CD4-positive, alpha-beta T cell treated with Interferon gamma for 1 hour (primary cell): ENCODE measurements around the gene ARMS2.

Source experiments
- DNase-seq: peaks from one replicate; pipeline ENCODE4 v3.0.0-alpha.2; 2020

Gene ARMS2

GRCh38 chr10:122474131-122474818 lies 19.8 kb downstream of the ARMS2 start:
- no peak for DNase-seq

- no peak for DNase-seq
These were observed 20.6 kb downstream of the ARMS2 start for GRCh38 chr10:122475100-122475499.

DNA sequence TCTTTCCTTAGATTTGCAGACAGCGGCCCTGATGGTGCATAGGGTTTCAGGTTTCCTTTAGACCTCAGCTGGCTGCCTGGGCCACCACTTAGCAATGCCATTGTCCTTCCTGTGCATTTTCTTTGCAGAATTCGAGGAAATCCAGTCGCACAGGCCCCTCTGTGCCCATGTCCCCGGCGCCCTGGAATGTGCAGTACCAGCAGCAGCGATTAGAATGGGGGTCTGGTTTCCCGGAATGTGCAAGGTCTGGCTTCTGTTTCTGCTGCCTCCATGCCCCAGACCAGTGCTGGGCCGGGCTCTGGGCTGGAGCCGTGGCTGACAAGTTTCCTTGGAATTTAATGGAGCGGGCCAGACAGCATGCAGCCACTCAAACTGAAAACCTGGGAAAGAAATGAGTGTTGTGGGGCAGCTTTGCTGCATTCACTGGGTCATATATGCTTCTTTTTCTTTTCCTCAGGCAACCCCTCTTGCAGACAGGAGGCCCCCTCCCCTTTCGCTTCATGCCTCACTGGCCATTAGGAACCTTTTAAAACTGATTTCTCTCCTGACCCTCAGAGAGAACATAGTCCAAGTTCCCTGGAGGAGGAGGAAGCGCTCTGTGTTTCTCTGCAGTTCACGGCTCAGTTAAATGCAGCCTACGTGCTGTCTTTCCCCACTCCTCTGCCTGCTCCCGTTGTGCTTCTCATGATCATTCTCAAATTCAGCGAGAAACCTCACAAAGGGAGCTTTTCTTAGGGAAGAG lies 21.3 kb downstream of the ARMS2 start:
- DNase-seq: no peak

DNA sequence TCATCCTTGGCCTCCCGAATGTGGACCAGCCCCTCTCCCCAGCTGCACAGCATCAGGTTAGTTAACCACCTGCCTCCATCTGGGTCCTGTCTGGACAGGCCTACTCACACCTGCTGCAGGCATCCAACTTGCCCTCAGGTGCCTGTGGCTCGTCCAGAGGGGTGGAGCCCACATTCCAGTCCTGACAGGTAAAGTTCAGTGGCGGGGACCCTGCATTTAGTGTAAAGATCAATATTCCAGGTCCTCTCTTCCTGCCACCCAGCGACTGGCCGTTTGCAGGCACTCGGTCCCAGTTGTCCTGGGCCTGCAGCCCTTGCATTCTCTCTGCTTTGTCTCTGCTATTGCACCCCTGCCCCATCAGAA lies 21.9 kb downstream of the ARMS2 start:
- no peak for DNase-seq

DNA sequence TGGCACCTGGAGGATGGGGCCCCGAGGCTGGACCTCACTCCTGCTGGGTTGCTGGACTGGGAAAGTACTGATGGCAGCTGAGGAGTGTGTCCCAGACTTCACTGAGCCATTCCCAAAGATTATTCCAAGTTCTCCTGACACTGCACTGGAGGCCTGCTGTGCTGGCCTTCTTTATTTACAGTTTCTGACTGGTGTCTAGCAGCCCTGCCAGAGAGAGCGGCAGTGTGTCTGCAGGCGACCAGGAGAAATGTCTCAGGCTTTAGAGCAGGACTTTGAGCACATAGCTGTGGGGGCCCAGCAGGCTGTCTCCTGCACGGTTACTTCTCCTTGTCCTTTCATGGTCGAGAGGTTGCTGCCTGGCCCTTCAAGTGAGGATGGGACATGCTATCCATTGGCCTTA lies 23.0 kb downstream of the ARMS2 start:
- no peak for DNase-seq

- no peak for DNase-seq
These were observed 24.5 kb downstream of the ARMS2 start for GRCh38 chr10:122478971-122479370.

GRCh38 chr10:122480146-122480833 lies 25.8 kb downstream of the ARMS2 start:
- DNase-seq: no peak

GRCh38 chr10:122481296-122482056 lies 27.0 kb downstream of the ARMS2 start:
- no peak for DNase-seq

GRCh38 chr10:122484276-122485060 lies 30.0 kb downstream of the ARMS2 start:
- no peak for DNase-seq

DNA sequence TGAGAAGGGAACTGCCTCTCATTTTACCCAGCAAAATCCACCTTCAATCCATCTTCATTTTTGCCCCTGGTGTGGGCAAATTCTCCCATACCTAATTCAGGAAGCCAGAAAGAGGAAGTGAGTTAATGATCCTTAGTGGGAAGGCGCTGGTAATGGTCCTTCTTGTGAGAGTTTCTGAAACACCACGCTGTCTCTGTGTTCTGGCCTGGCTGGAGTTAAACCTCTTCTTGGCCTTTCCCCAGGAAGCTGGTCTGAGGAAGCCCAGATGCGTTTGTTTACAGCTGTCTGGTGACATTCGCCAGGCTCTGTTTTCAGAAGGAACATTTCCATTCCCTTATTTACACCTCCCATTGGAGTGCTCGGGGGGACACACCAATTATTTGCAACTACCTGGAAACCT lies 31.2 kb downstream of the ARMS2 start:
- no peak for DNase-seq

- DNase-seq: no peak
These were observed 32.1 kb downstream of the ARMS2 start for GRCh38 chr10:122486406-122487080.

- no peak for DNase-seq
These were observed 32.8 kb downstream of the ARMS2 start for GRCh38 chr10:122487174-122487765.

- no peak for DNase-seq
These were observed 35.8 kb downstream of the ARMS2 start for GRCh38 chr10:122490268-122490667.

- no peak for DNase-seq
These were observed 36.6 kb downstream of the ARMS2 start for GRCh38 chr10:122490786-122491680.

DNA sequence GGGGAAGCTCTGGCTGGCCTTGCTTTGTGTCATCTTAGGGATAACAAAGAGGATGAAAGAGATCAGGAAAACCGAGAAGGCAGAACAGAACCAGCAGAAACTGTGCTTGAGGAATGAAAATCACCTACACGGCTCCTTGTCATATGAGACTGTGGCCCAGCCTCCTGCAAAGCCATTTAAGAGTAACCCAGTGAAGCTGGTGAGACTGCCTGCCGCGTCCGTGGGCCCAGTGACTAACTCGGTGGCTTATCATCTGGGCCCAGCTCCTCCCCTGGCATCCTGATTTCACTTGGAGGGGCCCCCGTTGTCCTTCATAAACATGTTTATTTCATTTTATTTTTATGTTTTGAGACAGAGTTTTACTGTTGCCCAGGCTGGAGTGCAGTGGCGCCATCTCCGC lies 37.6 kb downstream of the ARMS2 start:
- no peak for DNase-seq

DNA sequence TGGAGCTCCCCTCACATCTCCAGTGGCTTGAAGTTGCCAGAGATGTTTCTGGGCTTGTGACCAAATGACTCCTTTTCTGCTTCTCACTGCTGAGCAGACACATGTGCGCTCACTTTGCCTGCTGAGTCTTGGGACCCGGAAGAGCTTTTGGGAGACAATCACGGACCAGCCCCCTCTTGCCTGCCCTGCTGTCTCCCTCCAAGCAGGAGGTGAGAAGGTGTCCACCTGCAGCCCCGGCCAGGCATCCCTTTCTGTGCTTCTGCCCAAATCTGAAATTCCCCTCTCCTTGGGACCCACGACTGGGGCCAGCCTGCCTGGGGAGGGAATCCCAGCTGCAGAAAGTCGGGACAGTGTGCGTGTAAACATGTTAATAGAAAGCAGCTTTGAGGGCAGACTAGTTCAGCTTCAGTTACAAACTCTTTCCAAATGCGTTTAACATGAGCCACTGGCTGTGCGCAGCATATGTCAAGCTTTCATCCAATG lies 38.6 kb downstream of the ARMS2 start:
- no peak for DNase-seq

- no peak for DNase-seq
These were observed 39.3 kb downstream of the ARMS2 start for GRCh38 chr10:122493761-122494160.

- no peak for DNase-seq
These were observed 39.8 kb downstream of the ARMS2 start for GRCh38 chr10:122494173-122494820.

- DNase-seq: no peak
These were observed 40.4 kb downstream of the ARMS2 start for GRCh38 chr10:122494833-122495232.
